ENCODE results near the gene KDM5D.

GRCh38 chrY:19715226-19715625 is 29.3 kb downstream of the KDM5D start:
- TF ChIP-seq CTCF (IDR thresholded peaks at IDR 0.05; ENCODE audit: insufficient read depth, low read length) (no peak), GABPA (IDR thresholded peaks at IDR 0.05; ENCODE audit: low read depth) (no peak), POLR2AphosphoS5 (IDR thresholded peaks at IDR 0.05; ENCODE audit: low read depth) (no peak), SPI1 (IDR thresholded peaks at IDR 0.05; ENCODE audit: borderline replicate concordance, low read depth) (no peak)

Measured in HL-60 (cell line).